ENCODE measurements around the gene THAP4.

- TF ChIP-seq CTCF (IDR thresholded peaks at IDR 0.05) (no peak), POLR2A (IDR thresholded peaks at IDR 0.05) (no peak), POLR2AphosphoS5 (IDR thresholded peaks at IDR 0.05) (no peak)
Observed at GRCh38 chr2:241598061-241598460, 38.9 kb downstream of the THAP4 start.

Data from breast epithelium (tissue), 3 donors.